ENCODE measurements around the gene MGAT4D. TPM values are rescaled to one million over a fixed set of nuclear protein-coding genes. Genes with fewer than 3 reads are reported as not detected.

MGAT4D gene
- total RNA-seq: not detected
- polyA plus RNA-seq: not detected
- long read RNA-seq, donor 1: 0 reads
- long read RNA-seq, donor 2: 0 reads

DNA sequence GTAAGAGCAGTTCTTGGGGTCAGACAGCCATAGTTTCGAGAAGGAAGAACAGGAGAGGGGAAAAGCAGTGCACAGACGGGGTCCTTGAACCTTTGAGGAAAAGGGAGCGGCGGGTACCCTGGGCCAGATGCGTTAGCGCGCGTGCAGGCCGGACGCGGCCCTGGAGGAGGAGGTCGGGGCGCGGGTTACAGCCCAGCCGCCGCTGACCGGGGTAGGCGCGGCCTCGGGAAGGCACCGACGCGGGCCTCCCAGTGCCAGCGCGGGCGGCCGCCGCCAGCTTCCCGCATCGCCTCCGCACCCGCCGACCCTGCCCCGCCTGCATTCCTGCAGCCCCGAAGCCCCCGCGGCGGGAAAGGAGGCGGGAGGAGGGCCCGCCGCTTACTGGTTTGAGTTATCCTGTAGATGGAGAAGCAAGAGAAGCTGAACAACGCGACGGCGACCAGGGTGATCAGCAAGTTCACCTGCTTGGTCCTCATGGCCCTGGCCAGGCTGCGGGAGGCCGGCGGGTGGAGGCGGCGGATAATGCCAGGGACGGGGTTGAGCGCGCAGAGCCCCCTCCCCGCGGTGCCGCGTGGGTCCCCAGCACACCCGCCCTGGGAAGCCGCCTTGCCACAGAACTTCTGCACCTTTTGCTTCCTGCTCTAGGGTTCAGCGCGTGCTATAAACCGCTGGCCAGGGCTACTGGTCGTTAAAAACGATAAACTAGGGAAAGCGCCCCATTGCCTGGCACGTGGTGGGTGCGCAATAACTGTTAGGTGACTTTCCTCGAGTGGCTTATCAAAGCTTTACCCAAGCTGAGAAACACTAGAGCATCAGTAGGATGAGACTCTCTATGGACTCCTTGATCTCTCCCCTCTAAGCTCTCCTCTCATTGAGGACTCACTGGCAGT is at the start of gene MGAT4D:
Gene MGAT4D (minus strand): TSS at position 547 of the 890 bp plus-strand sequence. CDS start 71 bp downstream, at position 476.
- DNase-seq (no peak), ATAC-seq (no peak)
- Histone ChIP-seq H3K27me3 (ENCODE audit: insufficient read depth in 3 of 3, low read length in 2 of 3) (peaks cover 0 to 59% (median 10%) of the 10 kb centered on the region in 3 donors), H3K9me3 (no peaks in the 10 kb centered on the region), H3K4me3 (peak within 1 kb of the TSS; percentile 27), H3K4me1 (no peaks in the 10 kb centered on the region), H3K36me3 (ENCODE audit: insufficient read depth in 1 of 2, low read depth in 1 of 2) (no peaks in the 10 kb centered on the region), H3K27ac (no peak within 1 kb of the TSS)
- 8 to 11% (median 11%) methylated on average over 45 to 68 of the region's 68 CpGs for WGBS, 3 donors
- intact Hi-C loops (cut with DNase I): no loop called here
- TF ChIP-seq, protein P1, sequence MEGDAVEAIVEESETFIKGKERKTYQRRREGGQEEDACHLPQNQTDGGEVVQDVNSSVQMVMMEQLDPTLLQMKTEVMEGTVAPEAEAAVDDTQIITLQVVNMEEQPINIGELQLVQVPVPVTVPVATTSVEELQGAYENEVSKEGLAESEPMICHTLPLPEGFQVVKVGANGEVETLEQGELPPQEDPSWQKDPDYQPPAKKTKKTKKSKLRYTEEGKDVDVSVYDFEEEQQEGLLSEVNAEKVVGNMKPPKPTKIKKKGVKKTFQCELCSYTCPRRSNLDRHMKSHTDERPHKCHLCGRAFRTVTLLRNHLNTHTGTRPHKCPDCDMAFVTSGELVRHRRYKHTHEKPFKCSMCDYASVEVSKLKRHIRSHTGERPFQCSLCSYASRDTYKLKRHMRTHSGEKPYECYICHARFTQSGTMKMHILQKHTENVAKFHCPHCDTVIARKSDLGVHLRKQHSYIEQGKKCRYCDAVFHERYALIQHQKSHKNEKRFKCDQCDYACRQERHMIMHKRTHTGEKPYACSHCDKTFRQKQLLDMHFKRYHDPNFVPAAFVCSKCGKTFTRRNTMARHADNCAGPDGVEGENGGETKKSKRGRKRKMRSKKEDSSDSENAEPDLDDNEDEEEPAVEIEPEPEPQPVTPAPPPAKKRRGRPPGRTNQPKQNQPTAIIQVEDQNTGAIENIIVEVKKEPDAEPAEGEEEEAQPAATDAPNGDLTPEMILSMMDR (IDR thresholded peaks at IDR 0.05): no peak

DNA sequence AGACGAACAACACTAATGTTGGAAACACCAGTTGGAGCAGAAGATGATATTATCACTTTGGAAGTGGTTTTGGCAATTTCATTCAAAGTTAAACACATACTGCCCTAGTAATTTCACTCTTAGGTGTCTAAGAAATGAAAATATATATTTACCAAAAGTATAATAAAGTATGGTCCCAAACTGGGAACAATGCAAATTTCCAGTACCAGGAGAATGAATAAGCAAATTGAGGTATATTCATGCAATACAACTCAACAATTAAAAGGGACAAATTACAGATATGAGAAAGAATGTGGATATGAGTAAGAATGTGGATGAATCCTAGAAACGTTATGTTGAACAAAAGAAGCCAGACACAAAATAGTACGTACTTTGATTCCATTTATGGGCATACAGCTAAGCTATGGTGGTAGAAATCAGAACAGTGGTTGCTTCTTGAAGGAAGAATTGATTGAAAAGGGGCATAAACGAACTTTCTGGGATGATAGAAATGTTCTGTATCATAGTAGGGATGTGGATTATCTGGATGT is 35.9 kb upstream of the MGAT4D start:
- Histone ChIP-seq H3K27ac (no peak overlapping the region), H3K4me1 (no peaks in the 10 kb centered on the region), H3K4me3 (no peak overlapping the region), H3K36me3 (ENCODE audit: insufficient read depth in 1 of 2, low read depth in 1 of 2) (peaks cover 5 to 76% of the 10 kb centered on the region in 2 donors), H3K9me3 (no peaks in the 10 kb centered on the region), H3K27me3 (ENCODE audit: insufficient read depth in 3 of 3, low read length in 2 of 3) (no peaks in the 10 kb centered on the region)
- DNase-seq: no peak
- 86 to 89% (median 89%) methylated on average over 4 of the region's 4 CpGs for WGBS, 3 donors
- TF ChIP-seq, protein P1 (IDR thresholded peaks at IDR 0.05): no peak
- intact Hi-C loops (cut with DNase I): no loop called here
- ATAC-seq: no peak

DNA sequence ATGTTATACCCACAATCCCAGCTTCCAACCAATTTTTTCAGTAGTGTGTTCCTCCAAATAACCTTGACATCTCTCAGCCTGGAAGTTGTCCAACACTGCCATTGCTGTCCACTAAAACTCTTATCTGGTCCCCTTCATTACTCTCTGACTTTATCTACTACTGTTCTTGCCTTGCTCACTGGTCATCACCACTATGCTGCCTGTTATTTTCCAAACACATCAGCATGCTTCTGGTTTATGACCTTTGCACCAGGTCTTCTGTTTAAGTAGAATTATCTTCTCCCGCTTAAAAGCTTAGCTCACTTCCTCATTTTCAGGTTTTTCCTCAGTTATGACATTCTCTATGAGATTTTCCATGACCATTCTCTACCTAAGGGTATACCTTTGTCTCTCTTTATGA is 31.3 kb upstream of the MGAT4D start:
- ATAC-seq: no peak
- intact Hi-C loops (cut with DNase I): loop anchor here in 1 of 2 donors (10.0 kb wide), 1 partner anchor 155 kb away; the partner anchor contains the start of gene SCOC
- peaks cover 4% of the 10 kb centered on the region for H3K4me1 ChIP-seq
- H3K36me3 ChIP-seq (ENCODE audit: insufficient read depth in 1 of 2, low read depth in 1 of 2): peaks cover 2 to 85% of the 10 kb centered on the region in 2 donors
- DNase-seq: no peak
- H3K27me3 ChIP-seq (ENCODE audit: insufficient read depth in 3 of 3, low read length in 2 of 3): no peaks in the 10 kb centered on the region
- TF ChIP-seq, protein P1 (IDR thresholded peaks at IDR 0.05): no peak
- no peak overlapping the region for H3K4me3 ChIP-seq
- no peaks in the 10 kb centered on the region for H3K9me3 ChIP-seq
- no peak overlapping the region for H3K27ac ChIP-seq
- 81 to 93% (median 84%) methylated on average over 1 of the region's 1 CpG for WGBS, 3 donors

DNA sequence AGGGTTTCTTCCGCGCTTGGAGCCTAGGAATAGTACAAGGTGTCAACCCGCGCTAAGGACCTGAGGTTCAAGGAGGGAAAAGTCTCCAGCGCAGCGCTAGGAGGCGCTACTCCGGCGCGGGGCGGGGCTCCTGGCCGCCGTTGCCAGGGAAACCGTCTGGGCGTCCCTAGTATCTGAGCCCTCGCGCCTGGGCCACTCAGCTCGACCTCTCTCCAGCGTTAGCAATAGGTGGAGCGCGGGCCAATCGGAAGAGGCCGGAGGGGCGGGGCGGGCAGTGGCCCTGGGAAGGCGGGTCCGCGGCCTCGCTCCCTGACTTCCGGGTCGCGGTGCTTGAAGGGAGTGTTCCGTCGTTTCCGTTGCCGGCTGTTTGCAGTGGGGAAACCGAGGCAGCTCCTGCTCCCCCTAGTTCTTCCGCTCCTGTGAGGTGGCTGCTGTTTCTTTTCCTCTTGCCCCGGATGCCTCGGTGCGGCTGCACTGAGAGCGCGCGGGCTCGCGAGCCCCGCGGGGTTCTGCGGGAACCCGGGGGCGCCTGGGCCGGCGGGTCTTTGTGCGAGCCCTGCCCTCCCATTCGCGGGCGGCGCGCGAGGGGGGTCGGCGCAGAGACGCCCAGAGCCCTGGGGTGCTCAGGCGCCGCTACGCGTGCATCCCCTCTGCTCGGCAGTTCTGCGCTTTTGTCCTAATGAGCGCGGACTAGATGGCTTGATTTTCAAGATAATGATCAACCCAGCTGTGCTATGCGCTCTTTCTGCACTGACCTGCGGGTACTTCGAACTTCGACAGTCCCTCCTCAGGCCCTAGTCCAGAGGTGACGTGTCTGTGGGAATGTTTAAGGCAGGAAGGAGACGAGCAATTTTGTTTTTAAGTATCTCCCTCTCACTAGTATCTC is 26.0 kb upstream of the MGAT4D start, which contains the start of gene ELMOD2:
Gene ELMOD2 (plus strand): TSS at position 312 of the 886 bp plus-strand sequence. CDS start 1,261 bp downstream, outside the sequence.
- H3K4me3 ChIP-seq: peak within 1 kb of the TSS; percentile 100
- ATAC-seq (peak; percentile 100), DNase-seq (peak; percentile 99 to 100)
- H3K9me3 ChIP-seq: no peaks in the 10 kb centered on the region
- 0 to 1% (median 0%) methylated on average over 62 to 77 of the region's 77 CpGs for WGBS, 3 donors
- H3K27me3 ChIP-seq (ENCODE audit: insufficient read depth in 3 of 3, low read length in 2 of 3): no peaks in the 10 kb centered on the region
- H3K27ac ChIP-seq: peak within 1 kb of the TSS; percentile 92
- peaks cover 0 to 37% of the 10 kb centered on the region in 2 donors for H3K36me3 ChIP-seq (ENCODE audit: insufficient read depth in 1 of 2, low read depth in 1 of 2)
- intact Hi-C loops (cut with DNase I): loop anchor here (5.0 to 10.0 kb wide), 3 partner anchors 149 to 328 kb away; partner anchors contain the start of gene SCOC (in 2 of the 2)
- TF ChIP-seq, protein P1 (IDR thresholded peaks at IDR 0.05): peak; percentile 90
- H3K4me1 ChIP-seq: peaks cover 9% of the 10 kb centered on the region

Measured in psoas muscle (tissue), 8 donors.